Forelimb muscle (tissue), 1 donor: ENCODE results near the gene TEX261. TPM values are rescaled to one million over a fixed set of nuclear protein-coding genes. Genes with fewer than 3 reads are reported as not detected.

Experiments used
- DNase-seq: peaks from one replicate; pipeline ENCODE4 v3.0.0-alpha.2; 2013; ENCODE audit warnings: low read depth
- polyA plus RNA-seq: library from polyadenylated mRNA; unstranded; fragments of 120-200 nt; gene quantifications from one replicate; pipeline ENCODE4 v1.2.1, GENCODE V29; 2013; ENCODE audit not compliant: insufficient read length

TEX261 gene
- polyA plus RNA-seq, 1 donor: 34.2 TPM

DNA sequence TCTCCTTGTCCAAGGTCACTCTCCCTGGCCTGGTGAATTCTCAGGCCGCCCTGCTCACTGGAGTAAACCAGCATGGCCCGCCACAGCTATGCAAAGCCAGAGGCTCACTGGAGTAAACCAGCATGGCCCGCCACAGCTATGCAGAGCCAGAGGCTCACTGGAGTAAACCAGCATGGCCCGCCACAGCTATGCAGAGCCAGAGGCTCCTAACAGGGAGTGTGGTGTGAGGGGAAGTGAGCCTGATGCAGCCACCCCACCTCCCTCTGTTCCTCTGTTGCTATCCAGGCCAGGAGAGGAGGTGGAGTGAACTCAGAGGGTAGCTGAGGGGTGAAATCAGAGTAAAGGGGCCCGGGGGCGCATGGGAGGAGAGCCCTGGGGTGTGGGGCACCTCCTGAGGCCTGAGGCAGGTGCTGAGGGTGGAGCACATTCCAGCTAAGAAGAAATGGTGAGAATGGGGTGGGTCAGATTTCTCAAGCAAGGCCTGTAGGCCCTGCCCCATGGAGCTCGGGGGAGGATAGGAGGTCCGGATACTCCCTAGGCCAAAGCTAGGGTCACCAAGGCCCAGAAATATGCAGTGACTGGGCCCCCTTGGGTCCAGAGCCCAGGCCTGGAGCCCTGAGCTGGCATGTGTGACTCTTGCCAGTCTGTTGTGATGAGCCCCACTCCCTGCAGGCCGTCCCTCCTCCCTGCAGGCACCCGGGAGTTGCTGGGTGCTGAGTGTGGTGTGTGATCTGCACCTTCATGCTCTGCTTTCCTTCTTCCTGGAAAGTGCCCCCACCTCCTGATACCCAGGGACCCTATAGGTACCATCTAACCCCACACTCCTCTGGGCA lies 57.5 kb downstream of the TEX261 start:
- DNase-seq: no peak

DNA sequence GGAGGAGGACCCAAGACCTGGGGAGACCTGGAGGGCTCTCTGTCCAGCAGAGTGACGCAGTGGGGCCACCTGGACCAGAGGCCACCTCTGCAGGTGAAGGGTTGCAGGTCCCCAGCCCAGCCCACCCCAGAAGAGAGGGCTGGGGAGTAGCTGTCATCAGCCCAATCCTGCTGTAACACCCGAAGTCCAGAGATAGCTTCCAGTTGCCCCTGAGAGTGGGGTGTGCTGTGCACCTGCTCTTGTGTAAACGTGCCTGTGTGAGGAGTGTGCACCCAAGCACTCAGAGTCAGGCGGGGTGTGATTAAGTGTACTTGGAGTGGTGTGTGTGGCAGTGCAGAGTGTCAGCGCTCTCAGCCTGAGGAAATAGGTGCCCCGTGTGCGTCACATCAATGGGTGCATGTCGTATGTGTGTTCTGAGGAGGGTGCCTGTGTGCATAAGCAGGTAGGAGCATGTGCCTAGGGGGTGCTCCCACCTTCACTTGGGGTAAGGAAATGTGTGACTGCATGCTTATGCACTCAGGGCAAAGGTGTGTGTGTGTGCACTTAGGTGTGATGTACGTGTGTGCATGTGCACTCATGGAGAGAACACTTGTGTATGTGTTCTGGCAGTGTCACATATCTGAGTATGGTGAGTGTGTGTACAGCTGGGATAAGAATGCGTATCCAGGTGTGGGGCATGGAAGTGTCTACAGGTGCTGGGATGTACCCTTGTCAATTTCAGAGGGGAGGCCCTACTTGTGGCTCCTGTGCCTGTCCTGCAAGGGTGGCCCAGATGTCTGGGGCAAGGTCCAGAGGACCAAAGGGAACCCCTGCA lies 58.3 kb downstream of the TEX261 start:
- no peak for DNase-seq

Other genes starting within 250 kb of the TEX261 start
- 1.8 TPM for gene ADD2, start 226.7 kb downstream of the TEX261 start, polyA plus RNA-seq
- not detected for gene FIGLA, start 204.2 kb downstream of the TEX261 start, polyA plus RNA-seq
- gene CLEC4F, start 174.3 kb downstream of the TEX261 start, polyA plus RNA-seq: 0.24 TPM
- 0.19 TPM for gene CD207, start 159.1 kb downstream of the TEX261 start, polyA plus RNA-seq
- gene VAX2, start 94.3 kb downstream of the TEX261 start, polyA plus RNA-seq: 2.8 TPM
- gene ATP6V1B1, start 59.0 kb downstream of the TEX261 start, polyA plus RNA-seq: 2.1 TPM
- gene ANKRD53, start 16.2 kb downstream of the TEX261 start, polyA plus RNA-seq: 1.6 TPM
- gene NAGK, start 73.8 kb upstream of the TEX261 start, polyA plus RNA-seq: 68.9 TPM
- gene MCEE, start 135.4 kb upstream of the TEX261 start, polyA plus RNA-seq: 24.4 TPM
- 29.2 TPM for gene MPHOSPH10, start 135.8 kb upstream of the TEX261 start, polyA plus RNA-seq
- 5.1 TPM for gene PAIP2B, start 232.2 kb upstream of the TEX261 start, polyA plus RNA-seq